MM.1S (cell line): ENCODE results near the gene IRAG1.

ENCODE experiments used
- DNase-seq: peaks from one replicate; pipeline ENCODE4 v3.0.0-alpha.2; 2015
- H2AFZ ChIP-seq: fragments of 300-600 bp; sonication (generic); 2 replicates; pipeline ENCODE4 v1.6.0; 2016; ENCODE audit warnings: antibody characterized with exemption, low read length
- H3F3A ChIP-seq: fragments of 300-600 bp; sonication (generic); 2 replicates; pipeline ENCODE4 v1.6.1; 2016; ENCODE audit warnings: mild to moderate bottlenecking, antibody characterized with exemption, low read length, moderate library complexity, mixed read lengths; ENCODE audit not compliant: insufficient read depth
- H3K27ac ChIP-seq: fragments of 300-600 bp; sonication (generic); 2 replicates; pipeline ENCODE4 v1.5.1; 2016; ENCODE audit warnings: mild to moderate bottlenecking, low read length
- H3K27me3 ChIP-seq: fragments of 300-600 bp; sonication (generic); replicated peaks from 2 replicates; pipeline ENCODE4 v1.6.0; 2016; ENCODE audit warnings: low read length; ENCODE audit not compliant: insufficient read depth
- H3K36me3 ChIP-seq: fragments of 300-600 bp; sonication (generic); replicated peaks from 2 replicates; pipeline ENCODE4 v1.6.1; 2016; ENCODE audit warnings: mild to moderate bottlenecking, low read length, mixed read lengths; ENCODE audit not compliant: insufficient read depth
- H3K4me1 ChIP-seq: fragments of 300-600 bp; sonication (generic); 2 replicates; pipeline ENCODE4 v1.6.1; 2016; ENCODE audit warnings: low read length, mixed read lengths
- H3K4me2 ChIP-seq: fragments of 300-600 bp; sonication (generic); 2 replicates; pipeline ENCODE4 v1.6.0; 2016; ENCODE audit warnings: low read depth, low read length
- H3K4me3 ChIP-seq: fragments of 300-600 bp; sonication (generic); 2 replicates; pipeline ENCODE4 v1.5.1; 2016; ENCODE audit warnings: low read length, mixed read lengths
- H3K79me2 ChIP-seq: fragments of 300-600 bp; sonication (generic); 2 replicates; pipeline ENCODE4 v1.6.1; 2016; ENCODE audit warnings: mixed run types, low read length, mixed read lengths
- H3K9ac ChIP-seq: fragments of 300-600 bp; sonication (generic); 2 replicates; pipeline ENCODE4 v1.6.1; 2016; ENCODE audit warnings: low read length, mixed read lengths
- H3K9me2 ChIP-seq: fragments of 300-600 bp; sonication (generic); replicated peaks from 2 replicates; pipeline ENCODE4 v1.6.1; 2016; ENCODE audit warnings: mild to moderate bottlenecking, low read length, mixed read lengths; ENCODE audit not compliant: insufficient read depth
- H3K9me3 ChIP-seq: fragments of 300-600 bp; sonication (generic); replicated peaks from 2 replicates; pipeline ENCODE4 v1.6.1; 2016; ENCODE audit warnings: mild to moderate bottlenecking, low read length, mixed read lengths; ENCODE audit not compliant: insufficient read depth
- H4K20me1 ChIP-seq: fragments of 300-600 bp; sonication (generic); 2 replicates; pipeline ENCODE4 v1.6.1; 2016; ENCODE audit warnings: mild to moderate bottlenecking, low read length, moderate library complexity, mixed read lengths; ENCODE audit not compliant: insufficient read depth
- CTCF ChIP-seq: fragments of 300-600 bp; sonication (generic); IDR thresholded peaks from 2 replicates; pipeline ENCODE4 v1.5.1; 2016; ENCODE audit warnings: antibody characterized with exemption, low read length, mixed read lengths
- EZH2 ChIP-seq: fragments of 300-600 bp; sonication (generic); optimal IDR thresholded peaks from 2 replicates; pipeline ENCODE3; 2017; ENCODE audit warnings: low read depth, mild to moderate bottlenecking, antibody characterized with exemption, low read length, mixed read lengths
- EZH2phosphoT487 ChIP-seq: fragments of 300-600 bp; sonication (generic); IDR thresholded peaks from 2 replicates; pipeline ENCODE4 v1.6.1; 2018; ENCODE audit warnings: antibody characterized with exemption, low read length

Gene IRAG1

GRCh38 chr11:10667521-10667885 lies 26.1 kb downstream of the IRAG1 start:
- Histone ChIP-seq H4K20me1 (no peaks in the 10 kb centered on the region), H3K4me3 (no peak overlapping the region), H3K9ac (no peak overlapping the region), H3K36me3 (no peaks in the 10 kb centered on the region), H3F3A (no peaks in the 10 kb centered on the region), H3K27ac (no peak overlapping the region), H3K9me2 (no peaks in the 10 kb centered on the region), H3K27me3 (no peaks in the 10 kb centered on the region), H3K9me3 (no peaks in the 10 kb centered on the region), H3K4me1 (peaks cover 18% of the 10 kb centered on the region), H2AFZ (no peak overlapping the region), H3K79me2 (no peaks in the 10 kb centered on the region), H3K4me2 (no peak overlapping the region)
- DNase-seq = no peak
- no peak for TF ChIP-seq EZH2phosphoT487
- TF ChIP-seq CTCF = no peak
- no peak for TF ChIP-seq EZH2

- H4K20me1 ChIP-seq = no peaks in the 10 kb centered on the region
- no peak overlapping the region for H3K9ac ChIP-seq
- no peaks in the 10 kb centered on the region for H3K27me3 ChIP-seq
- H3K9me2 ChIP-seq = no peaks in the 10 kb centered on the region
- no peak overlapping the region for H2AFZ ChIP-seq
- no peak overlapping the region for H3K4me3 ChIP-seq
- DNase-seq = no peak
- H3F3A ChIP-seq = no peaks in the 10 kb centered on the region
- TF ChIP-seq EZH2 (no peak), CTCF (no peak), EZH2phosphoT487 (no peak)
- H3K36me3 ChIP-seq = no peaks in the 10 kb centered on the region
- H3K9me3 ChIP-seq = no peaks in the 10 kb centered on the region
- H3K4me2 ChIP-seq = no peak overlapping the region
- H3K4me1 ChIP-seq = peaks cover 18% of the 10 kb centered on the region
- no peaks in the 10 kb centered on the region for H3K79me2 ChIP-seq
- H3K27ac ChIP-seq = no peak overlapping the region
These were observed 26.7 kb downstream of the IRAG1 start for GRCh38 chr11:10666556-10667520.

GRCh38 chr11:10664496-10664895 lies 29.1 kb downstream of the IRAG1 start:
- Histone ChIP-seq H3F3A (no peaks in the 10 kb centered on the region), H2AFZ (no peak overlapping the region), H3K9me2 (no peaks in the 10 kb centered on the region), H3K9me3 (no peaks in the 10 kb centered on the region), H3K9ac (no peak overlapping the region), H3K27me3 (no peaks in the 10 kb centered on the region), H4K20me1 (no peaks in the 10 kb centered on the region), H3K36me3 (no peaks in the 10 kb centered on the region), H3K4me2 (no peak overlapping the region), H3K4me3 (no peak overlapping the region), H3K79me2 (no peaks in the 10 kb centered on the region), H3K4me1 (peaks cover 18% of the 10 kb centered on the region), H3K27ac (no peak overlapping the region)
- TF ChIP-seq EZH2 (no peak), EZH2phosphoT487 (no peak), CTCF (no peak)
- no peak for DNase-seq
